Thyroid gland (tissue), 4 donors: Measurements from ENCODE around the gene ITFG1. TPM values are rescaled to one million over a fixed set of nuclear protein-coding genes. Genes with fewer than 3 reads are reported as not detected.

Experiments used
- DNase-seq, 2 donors: peaks; one replicate each; pipeline ENCODE4 v3.0.0-alpha.2; 2019
- H3K27ac ChIP-seq, 3 donors: fragments of 200-600 bp; sonication (generic); 1 replicate in 2 of 3; 2 replicates in 1 of 3; pipeline ENCODE4 v1.5.1; 2016 to 2019; ENCODE audit warnings: mild to moderate bottlenecking in 1 of 3, moderate library complexity in 1 of 3
- H3K27me3 ChIP-seq: fragments of 200-600 bp; sonication (generic); one replicate; pipeline ENCODE4 v1.5.1; 2019
- H3K36me3 ChIP-seq, 2 donors: fragments of 200-600 bp; sonication (generic); one replicate each; pipeline ENCODE4 v1.5.1; 2016 to 2019
- H3K4me1 ChIP-seq, 2 donors: fragments of 200-600 bp; sonication (generic); one replicate each; pipeline ENCODE4 v1.5.1; 2017 to 2019
- H3K4me3 ChIP-seq, 3 donors: fragments of 200-600 bp; sonication (generic); replicated peaks in 1 of 3; 1 replicate in 2 of 3; 2 replicates in 1 of 3; pipeline ENCODE4 v1.5.1; 2016; ENCODE audit warnings: mild to moderate bottlenecking in 1 of 3
- H3K9me3 ChIP-seq: fragments of 200-600 bp; sonication (generic); one replicate; pipeline ENCODE4 v1.5.1; 2017
- POLR2A ChIP-seq, 2 donors: fragments of 450-650 bp; IDR thresholded peaks; one replicate each; pipeline ENCODE4 v1.6.1; 2017; ENCODE audit warnings: antibody characterized with exemption in 2 of 2, mild to moderate bottlenecking in 2 of 2, moderate library complexity in 1 of 2
- WGBS, 2 donors: methylation state at CpG; one replicate each; pipeline ENCODE4 v1.1.5; 2017; 5-methylcytosine and 5-hydroxymethylcytosine counted together
- intact Hi-C: fragments of 100-400 bp; cut with DNase I; formaldehyde crosslinking; loops from one replicate; pipeline ENCODE4 v1.15.1; 2023
- total RNA-seq, 4 donors: library from RNA; depleted of rRNA; stranded (reverse); fragments of >200 nt; gene quantifications; one replicate each; pipeline ENCODE4 v1.2.3, GENCODE V29; 2016
- TF ChIP-seq, protein P1 (sequence below), 6 experiments: fragments of 200-600 bp in 3 of 6; fragments of 450-650 bp in 3 of 6; sonication (generic) in 3 of 6; IDR thresholded peaks; one replicate each; pipeline ENCODE4 v1.5.1; 2016 to 2019; ENCODE audit warnings: antibody characterized with exemption in 6 of 6, mild to moderate bottlenecking in 2 of 6, inconsistent platforms in 1 of 6, moderate library complexity in 1 of 6

The ITFG1 gene
- total RNA-seq, 4 donors from 2014 or later, result 64.8 to 75.6 (median 71.7) TPM

DNA sequence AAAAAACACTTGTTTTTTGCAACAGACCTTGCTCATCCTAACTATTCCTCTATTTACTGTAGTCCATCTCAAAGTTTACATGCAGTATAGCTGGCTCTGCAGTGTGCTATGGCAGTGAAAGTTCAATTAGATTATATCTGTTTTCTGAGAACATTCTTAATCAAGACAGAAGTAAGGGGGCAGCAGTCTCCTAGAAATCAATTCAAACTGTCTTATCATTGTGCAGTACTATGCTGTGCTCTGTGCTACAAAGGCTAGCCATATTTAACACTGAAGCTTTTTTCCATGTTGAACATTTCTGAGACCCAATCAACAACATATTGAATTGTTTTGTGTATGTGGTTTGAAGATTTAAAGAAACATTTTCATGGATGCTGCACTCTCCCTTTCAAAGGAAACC, 328.6 kb downstream of the ITFG1 start:
- Histone ChIP-seq H3K27ac (no peak overlapping the region), H3K9me3 (no peaks in the 10 kb centered on the region), H3K4me1 (no peaks in the 10 kb centered on the region), H3K4me3 (no peak overlapping the region), H3K36me3 (no peaks in the 10 kb centered on the region), H3K27me3 (no peaks in the 10 kb centered on the region)
- intact Hi-C loops, result no loop called here
- TF ChIP-seq, protein P1, sequence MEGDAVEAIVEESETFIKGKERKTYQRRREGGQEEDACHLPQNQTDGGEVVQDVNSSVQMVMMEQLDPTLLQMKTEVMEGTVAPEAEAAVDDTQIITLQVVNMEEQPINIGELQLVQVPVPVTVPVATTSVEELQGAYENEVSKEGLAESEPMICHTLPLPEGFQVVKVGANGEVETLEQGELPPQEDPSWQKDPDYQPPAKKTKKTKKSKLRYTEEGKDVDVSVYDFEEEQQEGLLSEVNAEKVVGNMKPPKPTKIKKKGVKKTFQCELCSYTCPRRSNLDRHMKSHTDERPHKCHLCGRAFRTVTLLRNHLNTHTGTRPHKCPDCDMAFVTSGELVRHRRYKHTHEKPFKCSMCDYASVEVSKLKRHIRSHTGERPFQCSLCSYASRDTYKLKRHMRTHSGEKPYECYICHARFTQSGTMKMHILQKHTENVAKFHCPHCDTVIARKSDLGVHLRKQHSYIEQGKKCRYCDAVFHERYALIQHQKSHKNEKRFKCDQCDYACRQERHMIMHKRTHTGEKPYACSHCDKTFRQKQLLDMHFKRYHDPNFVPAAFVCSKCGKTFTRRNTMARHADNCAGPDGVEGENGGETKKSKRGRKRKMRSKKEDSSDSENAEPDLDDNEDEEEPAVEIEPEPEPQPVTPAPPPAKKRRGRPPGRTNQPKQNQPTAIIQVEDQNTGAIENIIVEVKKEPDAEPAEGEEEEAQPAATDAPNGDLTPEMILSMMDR (IDR thresholded peaks at IDR 0.05), result no peak
- TF ChIP-seq POLR2A (IDR thresholded peaks at IDR 0.05), result no peak
- DNase-seq, result no peak

DNA sequence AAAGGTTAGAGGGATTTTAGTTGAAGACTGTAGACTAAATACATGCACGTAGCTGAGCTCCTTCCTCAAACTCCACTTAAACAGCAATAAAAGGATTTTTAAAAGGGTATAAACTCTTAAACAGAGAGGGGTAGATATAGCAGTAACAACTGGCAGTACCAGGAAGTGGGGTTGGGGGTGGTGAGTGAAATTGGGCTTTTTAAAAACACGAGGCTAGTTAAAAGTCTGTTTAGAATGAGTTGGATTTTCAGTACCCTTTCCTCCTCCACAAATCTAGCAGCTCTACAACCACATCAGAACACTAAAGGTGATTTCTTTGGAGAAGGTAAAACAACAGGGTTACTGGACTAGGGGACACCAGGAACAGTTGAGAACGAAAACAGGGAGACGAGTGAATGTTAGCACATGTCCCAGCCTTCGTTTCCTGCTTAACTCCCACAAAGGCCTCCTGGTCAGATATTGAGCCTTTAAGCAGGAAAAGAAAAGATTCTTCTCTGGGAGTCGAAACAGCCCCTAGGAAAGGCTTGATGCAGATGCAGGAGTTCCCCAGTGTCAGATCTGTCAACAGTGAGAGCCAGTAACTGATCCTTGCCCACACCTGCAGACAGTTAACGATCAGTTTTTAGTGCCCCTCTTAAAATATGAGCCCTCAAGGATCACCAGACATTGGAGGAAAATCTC, 331.0 kb downstream of the ITFG1 start:
- no peaks in the 10 kb centered on the region for H3K27me3 ChIP-seq
- H3K4me1 ChIP-seq, result no peaks in the 10 kb centered on the region
- H3K27ac ChIP-seq, result no peak overlapping the region
- TF ChIP-seq, protein P1 (IDR thresholded peaks at IDR 0.05), result no peak
- TF ChIP-seq POLR2A (IDR thresholded peaks at IDR 0.05), result no peak
- intact Hi-C loops, result no loop called here
- no peaks in the 10 kb centered on the region for H3K36me3 ChIP-seq
- no peak overlapping the region for H3K4me3 ChIP-seq
- WGBS, 2 donors, result 69 to 85% methylated on average over 7 of the region's 7 CpGs
- H3K9me3 ChIP-seq, result no peaks in the 10 kb centered on the region
- DNase-seq, result no peak

DNA sequence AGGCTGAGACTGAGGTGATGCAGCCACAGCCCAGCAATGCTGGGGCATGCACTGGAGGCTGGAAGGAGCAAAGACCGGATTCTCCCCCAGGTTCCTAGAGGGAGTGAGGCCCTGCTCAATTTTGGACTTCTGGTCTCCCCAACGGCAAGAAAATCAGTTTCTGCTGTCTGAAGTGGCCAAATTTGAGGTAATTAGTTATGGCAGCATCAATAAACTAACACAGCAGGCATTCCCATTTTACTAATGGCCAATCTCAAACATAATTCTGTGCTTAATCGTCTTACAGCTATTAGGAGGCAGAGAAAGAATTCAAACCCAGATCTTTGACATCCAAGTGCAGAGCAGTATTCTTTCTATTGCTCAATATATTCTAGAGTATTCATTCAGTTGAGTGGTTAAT, 333.3 kb downstream of the ITFG1 start:
- Histone ChIP-seq H3K27me3 (no peaks in the 10 kb centered on the region), H3K27ac (no peak overlapping the region), H3K4me1 (no peaks in the 10 kb centered on the region), H3K9me3 (no peaks in the 10 kb centered on the region), H3K4me3 (no peak overlapping the region), H3K36me3 (no peaks in the 10 kb centered on the region)
- TF ChIP-seq POLR2A (IDR thresholded peaks at IDR 0.05), result no peak
- TF ChIP-seq, protein P1 (IDR thresholded peaks at IDR 0.05), result no peak
- DNase-seq, result no peak
- WGBS, 2 donors, result 80 to 89% methylated on average over 3 of the region's 3 CpGs
- intact Hi-C loops, result no loop called here

DNA sequence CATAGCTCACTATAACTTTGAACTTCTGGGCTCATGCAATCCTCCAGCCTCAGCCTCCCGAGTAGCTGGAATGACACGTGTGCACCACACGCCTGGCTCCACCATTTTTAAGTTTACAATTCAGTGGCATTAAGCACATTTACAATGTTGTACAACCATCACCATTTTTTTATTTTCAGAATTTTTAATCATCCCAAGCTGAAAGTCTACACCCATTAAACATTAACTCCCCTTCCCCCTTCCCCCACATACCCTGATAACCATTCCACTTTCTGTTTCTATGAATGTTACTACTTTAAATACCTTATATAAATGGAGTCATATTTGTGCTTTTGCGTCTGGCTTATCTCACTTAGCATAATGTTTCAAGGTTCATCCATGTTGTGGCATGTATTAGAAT, 335.1 kb downstream of the ITFG1 start:
- TF ChIP-seq POLR2A (IDR thresholded peaks at IDR 0.05), result no peak
- TF ChIP-seq, protein P1 (IDR thresholded peaks at IDR 0.05), result no peak
- no peaks in the 10 kb centered on the region for H3K27me3 ChIP-seq
- WGBS, 2 donors, result 95 to 97% methylated on average over 4 of the region's 4 CpGs
- H3K27ac ChIP-seq, result no peak overlapping the region
- DNase-seq, result no peak
- no peak overlapping the region for H3K4me3 ChIP-seq
- no peaks in the 10 kb centered on the region for H3K9me3 ChIP-seq
- H3K4me1 ChIP-seq, result no peaks in the 10 kb centered on the region
- no peaks in the 10 kb centered on the region for H3K36me3 ChIP-seq
- intact Hi-C loops, result no loop called here

DNA sequence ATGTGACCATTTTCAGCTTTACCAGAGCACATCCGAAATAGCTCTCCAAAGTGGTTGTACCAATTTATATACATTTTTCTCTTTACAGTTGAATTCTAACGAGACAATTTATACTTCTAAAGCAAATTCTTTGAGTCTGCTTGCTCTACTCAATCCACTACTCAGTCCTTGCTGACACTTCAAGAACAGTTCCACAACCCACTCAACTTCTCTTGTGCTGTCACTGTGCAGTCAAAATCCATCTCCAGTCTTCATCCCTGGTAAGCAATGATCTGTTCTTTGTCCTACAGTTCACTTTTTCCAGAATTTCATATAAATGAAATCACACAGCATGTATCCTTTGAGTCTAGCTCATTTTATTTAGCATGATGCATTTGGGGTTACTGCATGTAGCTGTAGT, 347.7 kb downstream of the ITFG1 start:
- H3K4me3 ChIP-seq, result no peak overlapping the region
- H3K9me3 ChIP-seq, result no peaks in the 10 kb centered on the region
- H3K27ac ChIP-seq, result no peak overlapping the region
- H3K27me3 ChIP-seq, result no peaks in the 10 kb centered on the region
- 95 to 96% methylated on average over 2 of the region's 2 CpGs for WGBS, 2 donors
- DNase-seq, result no peak
- intact Hi-C loops, result no loop called here
- no peaks in the 10 kb centered on the region for H3K36me3 ChIP-seq
- TF ChIP-seq, protein P1 (IDR thresholded peaks at IDR 0.05), result no peak
- TF ChIP-seq POLR2A (IDR thresholded peaks at IDR 0.05), result no peak
- H3K4me1 ChIP-seq, result no peaks in the 10 kb centered on the region
